Activated naive CD8-positive, alpha-beta T cell (primary cell): ENCODE data around the gene NOL6.

Experiments
- H3K27ac Mint-ChIP-seq: one replicate; pipeline ENCODE4 v1.8.0; 2021; ENCODE audit warnings: mixed read lengths
- H3K27me3 Mint-ChIP-seq: one replicate; pipeline ENCODE4 v1.8.0; 2021; ENCODE audit warnings: mixed read lengths
- H3K36me3 Mint-ChIP-seq: one replicate; pipeline ENCODE4 v1.8.0; 2021; ENCODE audit warnings: mixed read lengths
- H3K4me1 Mint-ChIP-seq: one replicate; pipeline ENCODE4 v1.8.0; 2021; ENCODE audit warnings: low read depth, mixed read lengths
- H3K4me3 Mint-ChIP-seq: one replicate; pipeline ENCODE4 v1.8.0; 2021; ENCODE audit warnings: mild to moderate bottlenecking, mixed read lengths
- H3K9me3 Mint-ChIP-seq: one replicate; pipeline ENCODE4 v1.8.0; 2021; ENCODE audit warnings: low read depth, mixed read lengths

Gene NOL6

GRCh38 chr9:33447799-33448553 is 25.7 kb downstream of the NOL6 start:
- peaks cover 66% of the 10 kb centered on the region for H3K4me1 Mint-ChIP-seq
- no peaks in the 10 kb centered on the region for H3K27me3 Mint-ChIP-seq
- H3K27ac Mint-ChIP-seq = peak overlapping the region; percentile 47
- peak overlapping the region; percentile 84 for H3K4me3 Mint-ChIP-seq
- H3K9me3 Mint-ChIP-seq = no peaks in the 10 kb centered on the region
- H3K36me3 Mint-ChIP-seq = peaks cover 2% of the 10 kb centered on the region

GRCh38 chr9:33446946-33447798 is 26.6 kb downstream of the NOL6 start, which contains the start of gene AQP3:
Gene AQP3, minus strand, starts transcription at chr9:33447593. Its CDS starts 63 bp downstream, at chr9:33447530.
- Mint-ChIP-seq H3K9me3 (no peaks in the 10 kb centered on the region), H3K36me3 (peaks cover 2% of the 10 kb centered on the region), H3K27ac (peak within 1 kb of the TSS; percentile 96), H3K4me3 (peak within 1 kb of the TSS; percentile 89), H3K4me1 (peaks cover 58% of the 10 kb centered on the region), H3K27me3 (no peaks in the 10 kb centered on the region)

- Mint-ChIP-seq H3K27ac (peak overlapping the region; percentile 96), H3K4me1 (peaks cover 57% of the 10 kb centered on the region), H3K4me3 (peak overlapping the region; percentile 89), H3K36me3 (peaks cover 2% of the 10 kb centered on the region), H3K27me3 (no peaks in the 10 kb centered on the region), H3K9me3 (no peaks in the 10 kb centered on the region)
These were observed 27.3 kb downstream of the NOL6 start for GRCh38 chr9:33446240-33446945.

- peaks cover 55% of the 10 kb centered on the region for H3K4me1 Mint-ChIP-seq
These were observed 28.1 kb downstream of the NOL6 start for GRCh38 chr9:33445389-33446239.

GRCh38 chr9:33443464-33444154 is 30.1 kb downstream of the NOL6 start:
- Mint-ChIP-seq H3K4me1 (peaks cover 55% of the 10 kb centered on the region), H3K36me3 (peaks cover 2% of the 10 kb centered on the region), H3K27ac (peak overlapping the region; percentile 28), H3K4me3 (no peak overlapping the region), H3K9me3 (no peaks in the 10 kb centered on the region), H3K27me3 (no peaks in the 10 kb centered on the region)

More at GRCh38 chr9:33445389-33446239, 28.1 kb downstream of the NOL6 start:
- Mint-ChIP-seq H3K27ac (peak overlapping the region; percentile 96), H3K9me3 (no peaks in the 10 kb centered on the region), H3K27me3 (no peaks in the 10 kb centered on the region), H3K4me3 (peak overlapping the region; percentile 89), H3K36me3 (peaks cover 2% of the 10 kb centered on the region)

GRCh38 chr9:33443047-33443446 is 30.7 kb downstream of the NOL6 start:
- Mint-ChIP-seq H3K4me1 (peaks cover 49% of the 10 kb centered on the region), H3K27me3 (no peaks in the 10 kb centered on the region), H3K27ac (no peak overlapping the region), H3K4me3 (no peak overlapping the region), H3K36me3 (peaks cover 2% of the 10 kb centered on the region), H3K9me3 (no peaks in the 10 kb centered on the region)

GRCh38 chr9:33442125-33442524 is 31.6 kb downstream of the NOL6 start:
- H3K27ac Mint-ChIP-seq = no peak overlapping the region
- peaks cover 2% of the 10 kb centered on the region for H3K36me3 Mint-ChIP-seq
- H3K4me3 Mint-ChIP-seq = no peak overlapping the region
- H3K4me1 Mint-ChIP-seq = peaks cover 43% of the 10 kb centered on the region
- H3K9me3 Mint-ChIP-seq = no peaks in the 10 kb centered on the region
- no peaks in the 10 kb centered on the region for H3K27me3 Mint-ChIP-seq

- Mint-ChIP-seq H3K9me3 (no peaks in the 10 kb centered on the region), H3K27me3 (no peaks in the 10 kb centered on the region), H3K4me1 (peaks cover 28% of the 10 kb centered on the region), H3K27ac (no peak overlapping the region), H3K36me3 (peaks cover 2% of the 10 kb centered on the region), H3K4me3 (no peak overlapping the region)
These were observed 33.1 kb downstream of the NOL6 start for GRCh38 chr9:33440609-33441008.

- Mint-ChIP-seq H3K4me3 (no peak overlapping the region), H3K36me3 (peaks cover 2% of the 10 kb centered on the region), H3K27me3 (no peaks in the 10 kb centered on the region), H3K9me3 (no peaks in the 10 kb centered on the region), H3K4me1 (peaks cover 25% of the 10 kb centered on the region), H3K27ac (peak overlapping the region; percentile 10)
These were observed 33.5 kb downstream of the NOL6 start for GRCh38 chr9:33440204-33440603.

GRCh38 chr9:33439731-33440130 is 34.0 kb downstream of the NOL6 start:
- no peak overlapping the region for H3K4me3 Mint-ChIP-seq
- no peaks in the 10 kb centered on the region for H3K27me3 Mint-ChIP-seq
- no peak overlapping the region for H3K27ac Mint-ChIP-seq
- H3K36me3 Mint-ChIP-seq = peaks cover 1% of the 10 kb centered on the region
- peaks cover 20% of the 10 kb centered on the region for H3K4me1 Mint-ChIP-seq
- no peaks in the 10 kb centered on the region for H3K9me3 Mint-ChIP-seq

- Mint-ChIP-seq H3K4me3 (no peak overlapping the region), H3K4me1 (peaks cover 14% of the 10 kb centered on the region), H3K9me3 (no peaks in the 10 kb centered on the region), H3K36me3 (no peaks in the 10 kb centered on the region), H3K27me3 (no peaks in the 10 kb centered on the region), H3K27ac (no peak overlapping the region)
These were observed 34.6 kb downstream of the NOL6 start for GRCh38 chr9:33438926-33439680.

- H3K27ac Mint-ChIP-seq = no peak overlapping the region
- peaks cover 7% of the 10 kb centered on the region for H3K4me1 Mint-ChIP-seq
- no peaks in the 10 kb centered on the region for H3K27me3 Mint-ChIP-seq
- H3K9me3 Mint-ChIP-seq = no peaks in the 10 kb centered on the region
- no peaks in the 10 kb centered on the region for H3K36me3 Mint-ChIP-seq
- H3K4me3 Mint-ChIP-seq = no peak overlapping the region
These were observed 35.8 kb downstream of the NOL6 start for GRCh38 chr9:33437898-33438297.

- Mint-ChIP-seq H3K9me3 (no peaks in the 10 kb centered on the region), H3K27ac (no peak overlapping the region), H3K36me3 (no peaks in the 10 kb centered on the region), H3K27me3 (no peaks in the 10 kb centered on the region), H3K4me3 (no peak overlapping the region), H3K4me1 (peaks cover 7% of the 10 kb centered on the region)
These were observed 36.5 kb downstream of the NOL6 start for GRCh38 chr9:33437205-33437604.
